Lung (tissue), 12 donors: ENCODE measurements around the gene FHOD3. TPM values are rescaled to one million over a fixed set of nuclear protein-coding genes. Genes with fewer than 3 reads are reported as not detected.
"Not testable (repeated sequence)": the region's sequence is repeated elsewhere in the genome, so short reads cannot be mapped to it uniquely, and the experiment has no call there.

Source experiments
- ATAC-seq: fragments of 200-7000 bp; cut with Tn5 transposase; one replicate; pipeline ENCODE4 v1.9.1; 2020; ENCODE audit warnings: moderate number of reproducible peaks; ENCODE audit not compliant: insufficient read depth, low FRiP score
- DNase-seq, 3 donors: peaks; one replicate each; pipeline ENCODE4 v3.0.0-alpha.2; 2013 to 2017
- H3K27ac ChIP-seq, 2 donors: one replicate each; pipeline ENCODE4 v1.5.1; 2013; ENCODE audit warnings: mild to moderate bottlenecking in 2 of 2, moderate library complexity in 2 of 2, control low read depth in 1 of 2, inconsistent platforms in 1 of 2, low read depth in 1 of 2, low read length in 1 of 2
- H3K27me3 ChIP-seq, 3 donors: one replicate each; pipeline ENCODE4 v1.5.1; 2013; ENCODE audit warnings: low read length in 2 of 3; ENCODE audit not compliant: control insufficient read depth in 3 of 3, insufficient read depth in 3 of 3
- H3K36me3 ChIP-seq, 4 donors: one replicate each; pipeline ENCODE4 v1.5.1; 2013; ENCODE audit warnings: low read length in 4 of 4, mild to moderate bottlenecking in 1 of 4, moderate library complexity in 1 of 4; ENCODE audit not compliant: control insufficient read depth in 4 of 4, insufficient read depth in 4 of 4
- H3K4me1 ChIP-seq, 5 donors: one replicate each; pipeline ENCODE4 v1.5.1; 2013; ENCODE audit warnings: low read length in 5 of 5, mild to moderate bottlenecking in 2 of 5, moderate library complexity in 1 of 5; ENCODE audit not compliant: control insufficient read depth in 5 of 5, insufficient read depth in 5 of 5
- H3K4me3 ChIP-seq: one replicate; pipeline ENCODE4 v1.5.1; 2013; ENCODE audit warnings: mild to moderate bottlenecking, control low read depth, moderate library complexity
- H3K9ac ChIP-seq, 2 donors: one replicate each; pipeline ENCODE4 v1.5.1; 2013; ENCODE audit warnings: low read length in 2 of 2, control low read depth in 1 of 2; ENCODE audit not compliant: insufficient read depth in 1 of 2
- H3K9me3 ChIP-seq, 4 donors: one replicate each; pipeline ENCODE4 v1.5.1; 2013; ENCODE audit warnings: low read length in 3 of 4, mild to moderate bottlenecking in 1 of 4, moderate library complexity in 1 of 4; ENCODE audit not compliant: control insufficient read depth in 4 of 4, insufficient read depth in 3 of 4
- CTCF ChIP-seq: IDR thresholded peaks from 2 replicates; pipeline ENCODE4 v1.5.1; 2012; ENCODE audit warnings: mild to moderate bottlenecking; ENCODE audit errors: control extremely low read depth, extremely low read depth
- WGBS, 2 donors: extraction: QIAGEN DNeasy Blood & Tissue Kit; methylation state at CpG; one replicate each; pipeline ENCODE4 v1.1.7; 2013; 5-methylcytosine and 5-hydroxymethylcytosine counted together
- polyA plus RNA-seq, 2 donors: library from polyadenylated mRNA; stranded (reverse); fragments of 200-250 nt; gene quantifications; one replicate each; pipeline ENCODE4 v1.2.1, GENCODE V29; 2013
- total RNA-seq, 2 donors: library from RNA; depleted of rRNA in 1 of 2; stranded (reverse); fragments of >200 nt in 1 of 2; gene quantifications; one replicate each; pipeline ENCODE4 v1.2.1, GENCODE V29; 2014 to 2021
- donor health status: control.
- donor health status: control.
- donor health status: Bipolar disorder and iron deficiency.
- donor health status: healthy.
- donor health status: DM: yes; HTN: yes; CAD: no.

Gene FHOD3
- total and polyA plus RNA-seq, 4 donors = 1.0 to 7.4 (median 2.9) TPM

GRCh38 chr18:36760598-36760997, 463.1 kb downstream of the FHOD3 start:
- no peak for DNase-seq

GRCh38 chr18:36761186-36761698, 463.7 kb downstream of the FHOD3 start:
- 91 to 94% methylated on average over 12 of the region's 12 CpGs for WGBS, 2 donors
- H3K27ac ChIP-seq = no peak overlapping the region
- DNase-seq (no peak), ATAC-seq (no peak)
- TF ChIP-seq CTCF = no peak
- H3K27me3 ChIP-seq = no peaks in the 10 kb centered on the region
- H3K36me3 ChIP-seq = no peaks in the 10 kb centered on the region
- peaks cover 0 to 2% (median 0%) of the 10 kb centered on the region in 4 donors for H3K9me3 ChIP-seq
- H3K4me3 ChIP-seq = no peak overlapping the region
- H3K9ac ChIP-seq = no peak overlapping the region
- H3K4me1 ChIP-seq = peaks cover 0 to 2% (median 0%) of the 10 kb centered on the region in 5 donors

More at GRCh38 chr18:36760598-36760997, 463.1 kb downstream of the FHOD3 start:
- Histone ChIP-seq H3K4me3 (no peak overlapping the region), H3K9me3 (peaks cover 0 to 2% (median 0%) of the 10 kb centered on the region in 4 donors), H3K27ac (no peak overlapping the region), H3K9ac (no peak overlapping the region), H3K36me3 (no peaks in the 10 kb centered on the region), H3K4me1 (peaks cover 0 to 3% (median 0%) of the 10 kb centered on the region in 5 donors), H3K27me3 (no peaks in the 10 kb centered on the region)
- TF ChIP-seq CTCF = no peak
- 92 to 98% methylated on average over 29 of the region's 29 CpGs for WGBS, 2 donors
- ATAC-seq = no peak

GRCh38 chr18:36762074-36762473, 464.6 kb downstream of the FHOD3 start:
- peaks cover 0 to 2% (median 0%) of the 10 kb centered on the region in 4 donors for H3K9me3 ChIP-seq
- no peak for ATAC-seq
- no peaks in the 10 kb centered on the region for H3K4me1 ChIP-seq
- 92 to 93% methylated on average over 2 of the region's 2 CpGs for WGBS, 2 donors
- no peaks in the 10 kb centered on the region for H3K36me3 ChIP-seq
- H3K27me3 ChIP-seq = no peaks in the 10 kb centered on the region
- no peak for TF ChIP-seq CTCF
- no peak overlapping the region for H3K27ac ChIP-seq
- DNase-seq = no peak
- no peak overlapping the region for H3K4me3 ChIP-seq
- H3K9ac ChIP-seq = no peak overlapping the region

GRCh38 chr18:36762965-36763364, 465.5 kb downstream of the FHOD3 start:
- not testable (repeated sequence) for H3K27ac ChIP-seq, H3K9me3 ChIP-seq, H3K9ac ChIP-seq, H3K4me1 ChIP-seq, H3K27me3 ChIP-seq, H3K4me3 ChIP-seq, H3K36me3 ChIP-seq, ATAC-seq, DNase-seq
- 96 to 97% methylated on average over 23 to 24 of the region's 26 CpGs for WGBS, 2 donors
